HL-60 (cell line): ENCODE measurements around the gene RPS29.
A peak's percentile ranks its signal among the peaks of the same experiment; 100 is the strongest.

Experiments
- GABPA ChIP-seq: IDR thresholded peaks from 2 replicates; pipeline ENCODE4 v1.6.1; 2012; ENCODE audit warnings: low read depth
- POLR2AphosphoS5 ChIP-seq: IDR thresholded peaks from 2 replicates; pipeline ENCODE4 v1.6.1; 2012; ENCODE audit warnings: low read depth
- SPI1 ChIP-seq: IDR thresholded peaks from 2 replicates; pipeline ENCODE4 v1.6.1; 2012; ENCODE audit warnings: low read depth, mild to moderate bottlenecking, borderline replicate concordance
- TF ChIP-seq, protein P1 (sequence below): IDR thresholded peaks from one replicate; pipeline ENCODE4 v1.5.1; 2011; ENCODE audit warnings: low read length, control low read depth, inconsistent platforms; ENCODE audit not compliant: insufficient read depth
- TF ChIP-seq, protein P2 (sequence below): IDR thresholded peaks from 2 replicates; pipeline ENCODE4 v1.6.1; 2012; ENCODE audit warnings: low read depth; ENCODE audit not compliant: insufficient replicate concordance

DNA sequence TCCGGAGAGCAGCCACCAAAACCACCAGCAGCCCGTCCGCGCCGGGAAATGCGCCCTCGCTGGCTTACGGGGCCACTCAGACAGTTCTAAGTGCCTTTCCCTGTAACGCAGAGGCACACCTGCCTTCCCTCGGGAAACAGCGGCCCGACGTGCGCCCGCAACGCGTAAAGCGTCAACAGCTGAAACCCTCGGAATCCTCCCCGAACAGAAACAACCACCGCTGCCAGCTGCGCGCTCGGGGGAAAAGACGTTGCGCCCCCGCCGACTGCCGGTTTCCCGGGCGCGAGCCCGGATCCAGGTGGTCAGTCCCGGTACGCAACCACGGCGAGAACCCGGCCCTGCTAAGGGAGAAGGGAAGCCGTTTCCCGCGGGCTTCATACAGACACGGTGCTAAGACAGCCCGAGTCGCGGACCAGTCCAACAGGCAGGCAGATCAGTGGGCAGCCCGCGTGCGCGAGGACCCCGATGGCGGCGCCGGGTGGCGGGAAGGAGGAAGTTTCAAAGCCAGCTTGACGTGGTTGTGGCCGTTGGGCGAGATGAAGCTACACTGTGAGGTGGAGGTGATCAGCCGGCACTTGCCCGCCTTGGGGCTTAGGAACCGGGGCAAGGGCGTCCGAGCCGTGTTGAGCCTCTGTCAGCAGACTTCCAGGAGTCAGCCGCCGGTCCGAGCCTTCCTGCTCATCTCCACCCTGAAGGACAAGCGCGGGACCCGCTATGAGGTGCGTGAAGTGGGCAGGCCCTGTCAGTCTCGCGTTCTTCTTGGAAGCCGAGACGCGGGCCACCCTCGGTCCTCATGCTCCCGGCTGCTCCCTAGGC is 12.5 kb upstream of the RPS29 start, which contains the start of gene LRR1:
- TF ChIP-seq, protein P1, sequence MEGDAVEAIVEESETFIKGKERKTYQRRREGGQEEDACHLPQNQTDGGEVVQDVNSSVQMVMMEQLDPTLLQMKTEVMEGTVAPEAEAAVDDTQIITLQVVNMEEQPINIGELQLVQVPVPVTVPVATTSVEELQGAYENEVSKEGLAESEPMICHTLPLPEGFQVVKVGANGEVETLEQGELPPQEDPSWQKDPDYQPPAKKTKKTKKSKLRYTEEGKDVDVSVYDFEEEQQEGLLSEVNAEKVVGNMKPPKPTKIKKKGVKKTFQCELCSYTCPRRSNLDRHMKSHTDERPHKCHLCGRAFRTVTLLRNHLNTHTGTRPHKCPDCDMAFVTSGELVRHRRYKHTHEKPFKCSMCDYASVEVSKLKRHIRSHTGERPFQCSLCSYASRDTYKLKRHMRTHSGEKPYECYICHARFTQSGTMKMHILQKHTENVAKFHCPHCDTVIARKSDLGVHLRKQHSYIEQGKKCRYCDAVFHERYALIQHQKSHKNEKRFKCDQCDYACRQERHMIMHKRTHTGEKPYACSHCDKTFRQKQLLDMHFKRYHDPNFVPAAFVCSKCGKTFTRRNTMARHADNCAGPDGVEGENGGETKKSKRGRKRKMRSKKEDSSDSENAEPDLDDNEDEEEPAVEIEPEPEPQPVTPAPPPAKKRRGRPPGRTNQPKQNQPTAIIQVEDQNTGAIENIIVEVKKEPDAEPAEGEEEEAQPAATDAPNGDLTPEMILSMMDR: no peak
- TF ChIP-seq GABPA (no peak; the same call in 1 of the 2 replicates), POLR2AphosphoS5 (peak; percentile 95), SPI1 (no peak)
- TF ChIP-seq, protein P2, sequence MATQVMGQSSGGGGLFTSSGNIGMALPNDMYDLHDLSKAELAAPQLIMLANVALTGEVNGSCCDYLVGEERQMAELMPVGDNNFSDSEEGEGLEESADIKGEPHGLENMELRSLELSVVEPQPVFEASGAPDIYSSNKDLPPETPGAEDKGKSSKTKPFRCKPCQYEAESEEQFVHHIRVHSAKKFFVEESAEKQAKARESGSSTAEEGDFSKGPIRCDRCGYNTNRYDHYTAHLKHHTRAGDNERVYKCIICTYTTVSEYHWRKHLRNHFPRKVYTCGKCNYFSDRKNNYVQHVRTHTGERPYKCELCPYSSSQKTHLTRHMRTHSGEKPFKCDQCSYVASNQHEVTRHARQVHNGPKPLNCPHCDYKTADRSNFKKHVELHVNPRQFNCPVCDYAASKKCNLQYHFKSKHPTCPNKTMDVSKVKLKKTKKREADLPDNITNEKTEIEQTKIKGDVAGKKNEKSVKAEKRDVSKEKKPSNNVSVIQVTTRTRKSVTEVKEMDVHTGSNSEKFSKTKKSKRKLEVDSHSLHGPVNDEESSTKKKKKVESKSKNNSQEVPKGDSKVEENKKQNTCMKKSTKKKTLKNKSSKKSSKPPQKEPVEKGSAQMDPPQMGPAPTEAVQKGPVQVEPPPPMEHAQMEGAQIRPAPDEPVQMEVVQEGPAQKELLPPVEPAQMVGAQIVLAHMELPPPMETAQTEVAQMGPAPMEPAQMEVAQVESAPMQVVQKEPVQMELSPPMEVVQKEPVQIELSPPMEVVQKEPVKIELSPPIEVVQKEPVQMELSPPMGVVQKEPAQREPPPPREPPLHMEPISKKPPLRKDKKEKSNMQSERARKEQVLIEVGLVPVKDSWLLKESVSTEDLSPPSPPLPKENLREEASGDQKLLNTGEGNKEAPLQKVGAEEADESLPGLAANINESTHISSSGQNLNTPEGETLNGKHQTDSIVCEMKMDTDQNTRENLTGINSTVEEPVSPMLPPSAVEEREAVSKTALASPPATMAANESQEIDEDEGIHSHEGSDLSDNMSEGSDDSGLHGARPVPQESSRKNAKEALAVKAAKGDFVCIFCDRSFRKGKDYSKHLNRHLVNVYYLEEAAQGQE: peak; percentile 68
